LNCAP (cell line): ENCODE data around the gene MEF2C.

Experiments used
- CTCF ChIP-seq: fragments of 450-650 bp; IDR thresholded peaks from 2 replicates; pipeline ENCODE4 v1.5.1; 2017; ENCODE audit warnings: mild to moderate bottlenecking

MEF2C gene

GRCh38 chr5:88746438-88746882 is 136.5 kb downstream of the MEF2C start:
- no peak for TF ChIP-seq CTCF

GRCh38 chr5:88745093-88745696 is 137.8 kb downstream of the MEF2C start:
- no peak for TF ChIP-seq CTCF

- no peak for TF ChIP-seq CTCF
Measured at GRCh38 chr5:88743231-88743834, 139.7 kb downstream of the MEF2C start.

GRCh38 chr5:88741964-88742363 is 141.0 kb downstream of the MEF2C start:
- no peak for TF ChIP-seq CTCF

GRCh38 chr5:88740604-88741185 is 142.3 kb downstream of the MEF2C start:
- TF ChIP-seq CTCF = no peak

GRCh38 chr5:88736494-88736893 is 146.5 kb downstream of the MEF2C start:
- no peak for TF ChIP-seq CTCF

GRCh38 chr5:88734983-88735382 is 148.0 kb downstream of the MEF2C start:
- no peak for TF ChIP-seq CTCF
